Measurements from ENCODE around the gene CDK4.

Gene CDK4

DNA sequence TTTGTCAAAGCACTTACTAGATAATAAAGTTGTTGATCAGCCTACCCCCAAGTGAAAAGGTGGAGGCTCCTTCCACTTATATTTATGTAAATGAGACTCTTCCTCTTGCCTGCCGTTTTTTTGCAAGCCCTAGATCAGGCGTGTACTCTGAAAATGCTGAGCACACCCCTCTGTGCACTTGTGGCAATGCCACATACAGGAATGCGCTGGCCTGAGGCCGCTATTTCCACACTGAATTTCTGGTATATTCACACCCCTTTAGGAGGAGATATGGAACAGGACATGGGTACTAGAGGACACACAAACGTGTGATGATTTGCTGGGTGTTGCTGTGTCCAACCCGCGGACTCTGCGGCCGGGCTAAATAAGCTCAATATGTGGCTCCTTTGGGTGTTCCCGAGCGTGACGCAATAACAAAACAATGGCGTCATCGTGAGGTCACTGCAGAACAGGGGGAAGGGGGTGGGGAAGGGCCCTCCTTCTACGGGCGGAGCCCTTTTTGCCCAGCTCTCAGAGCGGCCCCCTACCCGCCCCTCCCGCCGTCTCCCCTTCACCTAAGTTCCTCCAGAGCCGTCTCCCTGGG lies 7.8 kb downstream of the CDK4 start:
- Histone ChIP-seq H3K27ac (replicated peaks) (peak overlapping the region; percentile 84), H3K27me3 (ENCODE audit: insufficient read depth, poor library complexity, severe bottlenecking) (no peaks in the 10 kb centered on the region), H3K4me3 (replicated peaks; ENCODE audit: insufficient read depth, low read length) (peak overlapping the region; percentile 54)
- TF ChIP-seq CTCF (IDR thresholded peaks at IDR 0.05; ENCODE audit: insufficient read depth, low read length) = no peak
- no peak for TF ChIP-seq POLR2AphosphoS5 (IDR thresholded peaks at IDR 0.05; ENCODE audit: low read depth)
- no peak for TF ChIP-seq SPI1 (IDR thresholded peaks at IDR 0.05; ENCODE audit: borderline replicate concordance, low read depth)
- no peak for TF ChIP-seq GABPA (IDR thresholded peaks at IDR 0.05; ENCODE audit: low read depth)
- TF ChIP-seq REST (IDR thresholded peaks at IDR 0.05; ENCODE audit: insufficient replicate concordance, low read depth) = no peak
- DNase-seq (ENCODE audit: low read depth in 1 of 2, low spot score in 1 of 2) = peak; percentile 78 to 89

GRCh38 chr12:57743769-57744168 lies 8.3 kb downstream of the CDK4 start:
- TF ChIP-seq POLR2AphosphoS5 (IDR thresholded peaks at IDR 0.05; ENCODE audit: low read depth) (no peak), CTCF (IDR thresholded peaks at IDR 0.05; ENCODE audit: insufficient read depth, low read length) (no peak), GABPA (IDR thresholded peaks at IDR 0.05; ENCODE audit: low read depth) (no peak), SPI1 (IDR thresholded peaks at IDR 0.05; ENCODE audit: borderline replicate concordance, low read depth) (no peak), REST (IDR thresholded peaks at IDR 0.05; ENCODE audit: insufficient replicate concordance, low read depth) (no peak)
- Histone ChIP-seq H3K27ac (replicated peaks) (peak overlapping the region; percentile 84), H3K27me3 (ENCODE audit: insufficient read depth, poor library complexity, severe bottlenecking) (no peaks in the 10 kb centered on the region), H3K4me3 (replicated peaks; ENCODE audit: insufficient read depth, low read length) (no peak overlapping the region)
- no peak for DNase-seq (ENCODE audit: low read depth in 1 of 2, low spot score in 1 of 2)

- Histone ChIP-seq H3K27me3 (ENCODE audit: insufficient read depth, poor library complexity, severe bottlenecking) (no peaks in the 10 kb centered on the region), H3K4me3 (replicated peaks; ENCODE audit: insufficient read depth, low read length) (peak overlapping the region; percentile 59), H3K27ac (replicated peaks) (peak overlapping the region; percentile 52)
- peak; percentile 73 to 88 for DNase-seq (ENCODE audit: low read depth in 1 of 2, low spot score in 1 of 2)
- TF ChIP-seq SPI1 (IDR thresholded peaks at IDR 0.05; ENCODE audit: borderline replicate concordance, low read depth) (no peak), CTCF (IDR thresholded peaks at IDR 0.05; ENCODE audit: insufficient read depth, low read length) (peak; percentile 52), POLR2AphosphoS5 (IDR thresholded peaks at IDR 0.05; ENCODE audit: low read depth) (no peak), GABPA (IDR thresholded peaks at IDR 0.05; ENCODE audit: low read depth) (no peak), REST (IDR thresholded peaks at IDR 0.05; ENCODE audit: insufficient replicate concordance, low read depth) (no peak)
Observed at GRCh38 chr12:57741844-57742738, 10.0 kb downstream of the CDK4 start.

Data from HL-60 (cell line).